Parietal lobe (tissue), 2 donors: ENCODE measurements around the gene FOXRED1. TPM values are rescaled to one million over a fixed set of nuclear protein-coding genes. Genes with fewer than 3 reads are reported as not detected.

Experiments
- small RNA-seq: library from RNA; depleted of rRNA; stranded (forward); fragments of <200 nt; gene quantifications from one replicate; pipeline ENCODE3, GENCODE V24; 2014; ENCODE audit warnings: low replicate concordance
- total RNA-seq: library from RNA; depleted of rRNA; stranded (reverse); fragments of >200 nt; gene quantifications from one replicate; pipeline ENCODE4 v1.2.3, GENCODE V29; 2014

FOXRED1 gene
- total RNA-seq = 22.5 TPM

GRCh38 chr11:126268708-126269579 is at the start of gene FOXRED1, which contains the start of gene SRPRA:
FOXRED1 (plus strand) TSS chr11:126269154; CDS start chr11:126269207, 53 bp downstream.
SRPRA (minus strand) TSS chr11:126268895; CDS start chr11:126268804, 91 bp downstream.

GRCh38 chr11:126282736-126283591 is 14.0 kb downstream of the FOXRED1 start, which contains the start of gene TIRAP:
TIRAP (plus strand) TSS chr11:126283093; CDS start chr11:126290895, 7,802 bp downstream.

GRCh38 chr11:126303623-126304456 is 34.9 kb downstream of the FOXRED1 start, which contains the start of gene DCPS:
DCPS (plus strand) TSS chr11:126304060; CDS start chr11:126304081, 21 bp downstream.

Small RNA genes lying within 50 kb of the gene (small RNA-seq; reads per million reads assigned to genes)
- gene RN7SL351P = not detected

Other genes starting within 250 kb of the FOXRED1 start
- 72.9 TPM for gene CDON, start 206.3 kb upstream of the FOXRED1 start, total RNA-seq
- gene RPUSD4, start 57.5 kb upstream of the FOXRED1 start, total RNA-seq = 51.0 TPM
- 29.1 TPM for gene FAM118B, start 57.4 kb upstream of the FOXRED1 start, total RNA-seq
- gene SRPRA, start 259 bp upstream of the FOXRED1 start, total RNA-seq = 20.7 TPM
- gene TIRAP, start 13.9 kb downstream of the FOXRED1 start, total RNA-seq = 3.8 TPM
- gene DCPS, start 34.9 kb downstream of the FOXRED1 start, total RNA-seq = 5.3 TPM
- 14.4 TPM for gene ST3GAL4, start 86.5 kb downstream of the FOXRED1 start, total RNA-seq